DND-41 (cell line): ENCODE measurements around the gene FAM240A.

Experiments
- ATAC-seq: fragments of 200-7000 bp; cut with Tn5 transposase; 3 replicates; pipeline ENCODE4 v1.9.1; 2021; ENCODE audit warnings: low read depth; ENCODE audit not compliant: insufficient read depth
- DNase-seq: peaks from one replicate; pipeline ENCODE4 v3.0.0-alpha.2; 2020
- H2AFZ ChIP-seq: 2 replicates; pipeline ENCODE4 v1.6.0; 2012; ENCODE audit warnings: low read depth, low read length
- H3K27ac ChIP-seq: 2 replicates; pipeline ENCODE4 v1.5.1; 2012; ENCODE audit warnings: low read length, inconsistent platforms
- H3K27me3 ChIP-seq: fragments of 200-600 bp; sonication (generic); 2 replicates; pipeline ENCODE4 v1.6.0; 2012; ENCODE audit warnings: low read length, mild to moderate bottlenecking, inconsistent platforms; ENCODE audit not compliant: insufficient read depth, poor library complexity
- H3K36me3 ChIP-seq: 2 replicates; pipeline ENCODE4 v1.5.1; 2012; ENCODE audit warnings: low read length, inconsistent platforms; ENCODE audit not compliant: insufficient read depth
- H3K4me1 ChIP-seq: 2 replicates; pipeline ENCODE4 v1.5.1; 2012; ENCODE audit warnings: mild to moderate bottlenecking, low read length; ENCODE audit not compliant: insufficient read depth
- H3K4me2 ChIP-seq: 2 replicates; pipeline ENCODE4 v1.6.0; 2012; ENCODE audit warnings: mild to moderate bottlenecking, moderate library complexity, low read length, inconsistent platforms; ENCODE audit not compliant: insufficient read depth
- H3K4me3 ChIP-seq, 2 experiments: fragments of 200-600 bp in 1 of 2; shearing (Covaris generic) in 1 of 2; 2 replicates each; pipeline ENCODE4 v1.5.1; 2012 to 2016; ENCODE audit warnings: inconsistent platforms in 2 of 2, low read length in 2 of 2, mild to moderate bottlenecking in 2 of 2, low read depth in 1 of 2, moderate library complexity in 1 of 2
- H3K79me2 ChIP-seq: 2 replicates; pipeline ENCODE4 v1.6.0; 2012; ENCODE audit warnings: low read length, inconsistent platforms; ENCODE audit not compliant: insufficient read depth
- H3K9ac ChIP-seq: 2 replicates; pipeline ENCODE4 v1.6.0; 2012; ENCODE audit warnings: low read depth, mild to moderate bottlenecking, inconsistent platforms, low read length, moderate library complexity
- H3K9me3 ChIP-seq: 2 replicates; pipeline ENCODE4 v1.5.1; 2012; ENCODE audit warnings: low read length, moderate library complexity, mild to moderate bottlenecking, inconsistent platforms; ENCODE audit not compliant: insufficient read depth, severe bottlenecking
- H4K20me1 ChIP-seq: 2 replicates; pipeline ENCODE4 v1.6.0; 2012; ENCODE audit warnings: low read length; ENCODE audit not compliant: insufficient read depth
- CTCF ChIP-seq: IDR thresholded peaks from 2 replicates; pipeline ENCODE4 v1.5.1; 2012; ENCODE audit warnings: borderline replicate concordance, low read length, moderate library complexity, mild to moderate bottlenecking; ENCODE audit not compliant: poor library complexity, severe bottlenecking; ENCODE audit errors: extremely low read depth
- EZH2 ChIP-seq: IDR thresholded peaks from 3 replicates; pipeline ENCODE4 v1.6.1; 2012; ENCODE audit warnings: borderline replicate concordance, low read depth, mild to moderate bottlenecking, moderate library complexity, low read length, inconsistent platforms; ENCODE audit not compliant: severe bottlenecking

FAM240A gene

GRCh38 chr3:46578973-46579755 lies 33.2 kb upstream of the FAM240A start:
- Histone ChIP-seq H3K9ac (no peak overlapping the region), H3K79me2 (no peaks in the 10 kb centered on the region), H3K27ac (peak overlapping the region; percentile 18; the same call in 1 of the 2 replicates), H3K4me3 (no peak overlapping the region), H3K27me3 (no peaks in the 10 kb centered on the region), H3K4me1 (peaks cover 12% of the 10 kb centered on the region), H2AFZ (peak overlapping the region; percentile 10; the same call in 1 of the 2 replicates), H3K4me2 (no peak overlapping the region), H3K36me3 (no peaks in the 10 kb centered on the region), H4K20me1 (no peaks in the 10 kb centered on the region), H3K9me3 (no peaks in the 10 kb centered on the region)
- ATAC-seq (peak; percentile 77), DNase-seq (no peak)
- TF ChIP-seq CTCF = no peak
- no peak for TF ChIP-seq EZH2

DNA sequence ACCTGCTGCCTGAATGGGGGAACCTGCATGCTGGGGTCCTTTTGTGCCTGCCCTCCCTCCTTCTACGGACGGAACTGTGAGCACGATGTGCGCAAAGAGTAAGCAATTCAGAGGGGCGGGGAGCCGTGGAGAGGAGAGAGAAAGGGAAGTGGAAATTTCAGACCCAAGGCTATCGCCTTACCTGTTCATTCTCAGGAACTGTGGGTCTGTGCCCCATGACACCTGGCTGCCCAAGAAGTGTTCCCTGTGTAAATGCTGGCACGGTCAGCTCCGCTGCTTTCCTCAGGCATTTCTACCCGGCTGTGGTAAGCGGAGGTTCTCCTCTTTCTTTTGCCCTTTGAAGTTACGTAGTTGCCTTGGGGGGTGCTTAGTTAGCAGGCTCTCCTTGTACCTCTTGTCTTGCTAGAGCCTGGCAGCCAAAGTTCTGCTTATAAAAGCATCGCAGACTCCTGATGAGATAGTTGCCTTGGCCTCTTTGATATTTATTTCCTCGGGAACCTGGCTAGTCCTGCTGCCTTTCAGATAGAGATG lies 32.5 kb upstream of the FAM240A start:
- DNase-seq = peak; percentile 1
- no peak for TF ChIP-seq EZH2
- no peak for TF ChIP-seq CTCF
- no peak overlapping the region for H3K27ac ChIP-seq
- H3K79me2 ChIP-seq = no peaks in the 10 kb centered on the region
- H3K9ac ChIP-seq = no peak overlapping the region
- H3K9me3 ChIP-seq = no peaks in the 10 kb centered on the region
- H3K4me1 ChIP-seq = peaks cover 16% of the 10 kb centered on the region
- H2AFZ ChIP-seq = no peak overlapping the region
- no peak overlapping the region for H3K4me2 ChIP-seq
- no peak overlapping the region for H3K4me3 ChIP-seq
- no peak for ATAC-seq
- no peaks in the 10 kb centered on the region for H4K20me1 ChIP-seq
- no peaks in the 10 kb centered on the region for H3K27me3 ChIP-seq
- no peaks in the 10 kb centered on the region for H3K36me3 ChIP-seq

DNA sequence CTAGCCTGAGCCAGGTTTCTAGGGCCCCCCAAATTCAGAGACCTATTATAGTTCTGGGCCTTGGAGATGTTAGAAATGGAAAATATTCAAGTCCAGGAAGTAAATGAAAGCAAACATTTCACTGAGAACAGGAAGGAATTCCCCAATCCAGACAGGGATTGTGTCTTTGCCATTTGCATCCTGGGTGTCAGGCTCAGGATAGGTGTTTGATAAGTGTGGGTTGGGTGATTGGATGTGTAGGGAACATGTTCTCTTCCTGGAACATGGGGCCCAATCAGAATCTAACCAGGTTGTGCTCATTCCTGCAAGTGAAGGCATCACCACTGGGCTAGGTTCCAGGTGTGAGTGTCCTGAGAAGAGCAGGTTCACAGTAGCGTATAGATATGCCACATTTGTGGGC lies 31.6 kb upstream of the FAM240A start:
- DNase-seq = no peak
- Histone ChIP-seq H3K9me3 (no peaks in the 10 kb centered on the region), H2AFZ (no peak overlapping the region), H3K4me1 (peaks cover 24% of the 10 kb centered on the region), H3K36me3 (no peaks in the 10 kb centered on the region), H3K4me2 (no peak overlapping the region), H3K4me3 (no peak overlapping the region), H3K9ac (no peak overlapping the region), H4K20me1 (no peaks in the 10 kb centered on the region), H3K79me2 (no peaks in the 10 kb centered on the region), H3K27ac (no peak overlapping the region), H3K27me3 (no peaks in the 10 kb centered on the region)
- no peak for TF ChIP-seq CTCF
- no peak for ATAC-seq
